ENCODE data around the gene ELL. TPM values are rescaled to one million over a fixed set of nuclear protein-coding genes. Genes with fewer than 3 reads are reported as not detected.

ELL gene
- total RNA-seq, 1 donor from 2014 or later: 7.6 TPM

- no peak for DNase-seq (ENCODE audit: low read depth)
- TF ChIP-seq CTCF (conservative IDR thresholded peaks at IDR 0.05; ENCODE audit: low read depth, low read length): no peak
- no peak overlapping the region for H3K4me3 ChIP-seq (ENCODE audit: low read depth, low read length)
Measured at GRCh38 chr19:18481505-18482222, 40.2 kb downstream of the ELL start.

DNA sequence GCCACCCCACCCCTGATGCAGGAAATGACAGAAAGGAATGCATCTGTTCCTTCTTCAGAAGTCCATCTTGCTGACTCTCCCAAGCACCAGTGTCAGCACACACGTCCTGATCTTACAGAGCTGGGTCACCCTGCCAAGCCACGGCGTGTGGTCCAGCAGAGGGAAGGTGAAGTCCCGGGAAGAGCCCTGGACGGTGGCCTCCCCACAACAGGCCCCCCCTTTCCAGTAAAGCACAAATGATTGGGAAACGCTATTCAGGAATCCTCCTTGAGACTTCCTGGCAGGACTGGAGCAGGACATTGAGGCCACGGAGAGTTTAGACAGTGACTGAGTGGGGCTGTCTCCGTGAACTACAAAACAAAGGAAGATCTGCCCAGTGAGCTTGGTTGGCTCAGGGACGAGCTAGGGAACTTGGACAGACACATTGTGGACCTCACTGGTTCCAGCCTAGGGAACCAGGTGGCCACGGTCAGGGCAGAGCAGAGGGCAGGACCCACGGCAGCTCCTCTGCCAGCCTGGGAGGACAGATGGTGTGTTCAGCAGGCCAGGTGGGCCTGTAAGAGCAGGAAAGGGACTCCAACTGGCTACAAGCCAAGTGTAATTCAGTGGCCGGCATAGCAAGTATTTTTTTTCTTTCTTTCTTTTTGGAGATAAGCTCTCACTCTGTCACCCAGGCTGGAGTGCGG lies 41.7 kb downstream of the ELL start:
- no peak for TF ChIP-seq CTCF (conservative IDR thresholded peaks at IDR 0.05; ENCODE audit: low read depth, low read length)
- no peak overlapping the region for H3K4me3 ChIP-seq (ENCODE audit: low read depth, low read length)
- no peak for DNase-seq (ENCODE audit: low read depth)

DNA sequence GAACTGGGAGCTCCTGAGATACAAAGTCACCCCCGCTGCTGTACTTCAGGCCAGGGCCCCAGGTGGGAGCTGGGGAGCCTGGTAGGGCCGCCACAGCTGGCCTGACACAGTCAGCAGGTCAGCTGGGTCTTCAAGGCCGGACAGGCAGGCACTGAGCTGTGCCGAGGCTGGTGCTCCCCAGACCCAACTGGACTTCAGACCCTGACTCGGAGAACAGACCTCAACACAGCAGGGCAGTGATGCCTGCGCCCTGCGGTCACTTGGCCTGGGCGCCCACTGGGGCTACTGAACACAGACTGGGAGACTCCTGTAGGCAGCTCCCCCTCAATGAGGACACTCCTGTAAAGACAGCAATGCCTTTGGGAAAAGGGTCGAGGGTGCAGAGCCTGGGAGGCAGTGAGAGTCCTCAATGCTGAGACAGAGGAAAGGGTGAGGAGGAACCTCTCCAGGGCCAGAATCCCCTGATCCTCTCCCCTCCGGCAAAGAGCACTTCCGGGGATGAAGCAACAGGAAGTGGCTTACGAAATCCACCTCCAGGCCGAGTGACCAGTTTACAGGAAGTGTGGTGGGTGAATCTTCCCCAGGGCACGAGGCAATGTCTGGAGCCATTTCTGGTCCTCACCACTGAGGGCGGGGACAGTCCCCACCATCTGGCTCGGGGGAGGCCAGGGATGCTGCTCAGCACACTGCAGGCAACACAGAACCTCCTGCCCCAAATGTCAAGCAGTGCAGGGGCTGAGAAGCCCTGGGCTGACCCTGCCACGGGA lies 43.1 kb downstream of the ELL start:
- DNase-seq (ENCODE audit: low read depth): peak; percentile 54
- no peak for TF ChIP-seq CTCF (conservative IDR thresholded peaks at IDR 0.05; ENCODE audit: low read depth, low read length)
- H3K4me3 ChIP-seq (ENCODE audit: low read depth, low read length): no peak overlapping the region

GRCh38 chr19:18477974-18478373 lies 43.9 kb downstream of the ELL start:
- TF ChIP-seq CTCF (conservative IDR thresholded peaks at IDR 0.05; ENCODE audit: low read depth, low read length): no peak
- H3K4me3 ChIP-seq (ENCODE audit: low read depth, low read length): no peak overlapping the region
- DNase-seq (ENCODE audit: low read depth): no peak

DNA sequence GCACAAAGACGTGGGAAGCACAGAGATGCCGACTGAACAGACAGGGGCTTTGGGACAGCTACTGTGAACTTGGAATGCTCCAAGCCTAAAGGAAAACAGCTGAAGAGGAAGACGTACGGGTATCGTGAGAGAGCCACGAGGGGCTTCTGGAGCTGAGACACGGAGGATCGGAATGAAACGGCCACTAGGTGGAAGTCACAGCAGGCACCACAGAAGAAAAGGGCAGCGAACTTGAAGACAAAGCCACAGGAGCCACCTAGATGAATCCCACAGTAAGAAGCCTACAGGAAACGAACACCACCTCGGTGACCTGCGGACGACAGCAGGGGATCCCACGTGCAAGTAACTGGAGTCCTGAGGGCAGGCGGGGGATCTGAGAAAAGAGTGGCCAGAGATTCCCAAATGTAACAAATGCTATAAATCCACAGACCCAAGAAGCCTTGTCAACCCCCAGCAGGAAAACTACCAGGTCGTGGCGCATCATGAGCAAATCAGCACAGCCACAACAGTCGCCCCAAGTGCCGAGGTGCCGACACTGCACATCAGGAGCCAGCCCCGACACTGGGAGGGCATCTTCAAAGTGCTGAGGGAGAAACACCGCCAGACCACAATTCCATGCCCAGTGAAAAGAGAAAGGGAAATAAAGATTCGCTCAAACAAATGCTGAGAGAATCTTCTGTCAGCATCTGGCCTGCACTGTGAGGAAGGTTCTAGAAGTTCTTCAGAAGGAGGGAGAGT lies 44.7 kb downstream of the ELL start:
- no peak for DNase-seq (ENCODE audit: low read depth)
- peak; percentile 11 for TF ChIP-seq CTCF (conservative IDR thresholded peaks at IDR 0.05; ENCODE audit: low read depth, low read length)

DNA sequence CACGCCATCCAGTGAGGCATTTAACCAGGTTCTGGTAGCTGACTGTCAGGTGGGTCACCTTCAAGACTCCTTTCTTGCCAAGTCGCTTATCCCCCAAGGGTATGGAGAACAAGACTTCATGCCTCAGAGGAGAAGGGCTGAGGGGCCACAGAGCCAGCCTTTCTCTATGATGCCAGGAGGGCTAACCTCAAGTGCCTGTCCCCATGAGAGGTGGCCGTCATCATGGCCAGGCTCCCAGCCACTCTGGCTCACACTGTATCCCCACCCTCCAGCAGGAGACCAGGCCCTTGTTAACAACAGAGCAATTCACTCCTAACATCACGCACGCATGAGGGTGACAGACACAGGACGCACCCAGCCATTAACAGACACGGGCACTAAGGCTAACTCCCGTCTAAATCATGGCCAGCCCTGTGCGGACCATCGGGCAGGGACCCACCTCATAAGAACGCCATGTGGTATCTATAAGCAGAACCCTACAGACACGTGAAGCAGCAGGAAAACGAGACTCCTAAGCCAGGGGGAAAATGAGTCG lies 45.3 kb downstream of the ELL start:
- H3K4me3 ChIP-seq (ENCODE audit: low read depth, low read length): no peak overlapping the region
- no peak for TF ChIP-seq CTCF (conservative IDR thresholded peaks at IDR 0.05; ENCODE audit: low read depth, low read length)
- no peak for DNase-seq (ENCODE audit: low read depth)

More for the DNA sequence above, 44.7 kb downstream of the ELL start:
- H3K4me3 ChIP-seq (ENCODE audit: low read depth, low read length): no peak overlapping the region

All from epithelial cell of proximal tubule (primary cell).